DMS153 treated with DMSO at 0.1 percent for 48 hours (cell line): ENCODE data around the gene FUT7.
A peak's percentile ranks its signal among the peaks of the same experiment; 100 is the strongest.
"Not testable (repeated sequence)": the region's sequence is repeated elsewhere in the genome, so short reads cannot be mapped to it uniquely, and the experiment has no call there.

Source experiments
- DNase-seq: peaks from one replicate; lab custom pipeline; 2025; ENCODE audit not compliant: unreplicated experiment; lab: John Stamatoyannopoulos, UW

FUT7 gene

GRCh38 chr9:137066096-137066861 is 34.4 kb upstream of the FUT7 start:
- DNase-seq, result no peak

DNA sequence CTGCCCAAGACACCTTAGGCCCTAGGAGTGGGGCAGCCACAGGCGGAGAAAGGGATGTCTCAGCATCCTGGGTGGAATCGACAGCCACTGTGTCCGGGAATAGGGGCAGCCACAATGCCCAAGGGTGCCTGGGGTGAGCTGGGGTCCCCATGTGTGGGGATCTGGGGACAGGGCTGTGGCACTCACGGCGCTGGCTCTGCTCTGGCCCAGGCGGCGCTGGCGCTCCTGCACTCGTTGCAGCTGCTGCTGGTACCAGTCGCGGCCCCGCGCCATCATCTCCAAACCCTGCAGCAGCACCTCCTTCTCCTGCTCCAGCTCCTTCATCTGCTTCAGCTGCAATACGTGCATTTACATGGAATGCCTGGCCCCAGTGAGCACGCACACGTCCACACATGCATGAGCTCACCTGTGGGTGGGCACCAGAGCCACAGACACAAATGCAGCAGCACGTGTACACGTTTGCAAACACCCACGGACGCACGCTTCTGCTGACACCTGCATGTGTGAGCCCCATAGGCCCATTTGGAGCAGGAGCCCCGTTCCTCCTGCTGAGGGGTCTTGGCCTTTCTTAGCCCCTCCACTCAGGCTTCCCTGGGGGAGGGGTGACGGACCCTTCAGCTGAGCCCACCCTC is 33.6 kb upstream of the FUT7 start:
- no peak for DNase-seq

DNA sequence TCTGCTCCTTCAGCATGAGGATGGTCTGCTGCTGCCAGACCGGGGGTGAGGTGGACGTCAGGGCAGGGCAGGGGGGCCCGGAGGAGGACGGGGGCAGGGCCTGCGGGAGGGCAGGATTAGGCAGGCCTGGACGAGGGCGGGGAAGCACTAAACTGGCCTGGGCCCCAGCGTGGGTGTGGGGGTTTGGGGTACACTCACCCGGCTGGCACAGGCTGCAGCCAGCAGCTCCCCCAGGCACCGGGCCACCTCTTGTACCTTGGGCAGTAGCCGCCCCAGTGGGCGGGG is 32.9 kb upstream of the FUT7 start:
- DNase-seq, result no peak

- DNase-seq, result no peak
Measured at GRCh38 chr9:137064027-137064879, 32.4 kb upstream of the FUT7 start.

DNA sequence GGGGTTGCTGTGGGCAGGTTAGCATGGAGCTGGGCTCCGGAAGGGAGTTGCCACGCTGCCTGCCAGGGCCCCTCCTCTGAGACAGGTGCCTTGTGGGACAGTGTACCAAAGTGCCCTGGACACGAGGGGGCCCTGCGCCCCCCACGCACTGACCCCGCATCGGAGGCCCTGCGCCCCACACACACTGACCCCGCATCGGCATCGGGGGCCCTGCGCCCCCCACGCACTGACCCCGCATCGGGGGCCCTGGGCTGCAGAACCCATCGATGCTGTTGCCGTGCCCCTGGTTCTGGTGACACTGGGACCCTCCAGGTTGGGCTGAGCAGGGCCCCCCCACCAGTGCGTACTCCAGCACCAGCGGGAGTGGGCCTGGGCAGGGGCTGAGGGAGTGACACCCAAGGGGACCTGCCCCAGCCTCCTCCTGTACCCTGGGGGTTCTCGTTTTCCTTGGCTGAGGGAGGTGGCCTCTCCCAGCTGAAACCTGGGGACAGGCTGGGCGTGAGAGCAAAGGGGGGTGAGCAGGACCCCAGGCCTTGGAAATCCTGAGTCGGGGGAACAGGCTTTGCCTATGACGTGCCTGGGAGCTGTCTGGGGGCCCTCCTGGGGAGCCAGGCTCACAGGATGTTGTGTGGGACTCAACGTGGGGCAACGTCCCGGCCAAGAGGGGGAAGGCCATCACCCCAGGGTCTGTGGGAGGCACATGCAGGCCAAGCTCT is 31.6 kb upstream of the FUT7 start:
- DNase-seq, result no peak

GRCh38 chr9:137062798-137063197 is 30.9 kb upstream of the FUT7 start:
- DNase-seq, result not testable (repeated sequence)

DNA sequence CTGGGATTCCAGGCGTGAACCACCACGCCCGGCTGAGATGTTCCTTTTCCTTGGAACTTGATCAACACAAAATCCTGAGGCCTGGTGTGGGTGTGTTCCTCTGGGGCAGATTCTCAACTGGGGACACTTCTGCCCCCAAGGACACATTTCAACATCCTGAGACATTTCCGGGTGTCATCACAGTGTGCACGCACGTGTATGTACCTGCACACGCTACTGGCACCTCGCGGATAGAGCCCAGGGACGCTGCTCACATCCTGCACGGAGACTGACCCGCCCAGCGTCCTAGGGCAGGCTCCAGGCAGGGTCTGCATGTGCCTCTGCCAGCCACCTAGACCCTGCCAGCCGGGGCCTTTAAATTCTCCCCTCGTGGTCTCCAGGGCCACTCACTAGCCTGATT is 30.5 kb upstream of the FUT7 start:
- no peak for DNase-seq

- no peak for DNase-seq
Measured at GRCh38 chr9:137058521-137059234, 26.8 kb upstream of the FUT7 start.

DNA sequence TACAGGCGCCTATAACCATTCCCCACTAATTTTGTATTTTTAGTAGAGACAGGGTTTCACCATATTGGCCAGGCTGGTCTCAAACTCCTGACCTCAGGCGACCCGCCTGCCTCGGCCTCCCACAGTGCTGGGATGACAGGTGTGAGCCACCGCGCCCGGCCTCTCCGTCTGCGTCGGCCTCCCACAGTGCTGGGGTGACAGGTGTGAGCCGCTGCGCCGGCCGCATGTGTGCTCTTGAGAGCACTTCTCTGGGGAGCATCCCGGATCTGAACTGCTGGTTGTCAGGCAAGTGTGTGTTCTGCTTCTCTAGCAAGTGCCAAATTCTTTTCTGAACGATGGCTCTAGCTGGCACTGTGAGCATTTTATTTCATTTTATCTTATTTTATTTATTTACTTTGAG is 25.7 kb upstream of the FUT7 start:
- peak; percentile 31 for DNase-seq

DNA sequence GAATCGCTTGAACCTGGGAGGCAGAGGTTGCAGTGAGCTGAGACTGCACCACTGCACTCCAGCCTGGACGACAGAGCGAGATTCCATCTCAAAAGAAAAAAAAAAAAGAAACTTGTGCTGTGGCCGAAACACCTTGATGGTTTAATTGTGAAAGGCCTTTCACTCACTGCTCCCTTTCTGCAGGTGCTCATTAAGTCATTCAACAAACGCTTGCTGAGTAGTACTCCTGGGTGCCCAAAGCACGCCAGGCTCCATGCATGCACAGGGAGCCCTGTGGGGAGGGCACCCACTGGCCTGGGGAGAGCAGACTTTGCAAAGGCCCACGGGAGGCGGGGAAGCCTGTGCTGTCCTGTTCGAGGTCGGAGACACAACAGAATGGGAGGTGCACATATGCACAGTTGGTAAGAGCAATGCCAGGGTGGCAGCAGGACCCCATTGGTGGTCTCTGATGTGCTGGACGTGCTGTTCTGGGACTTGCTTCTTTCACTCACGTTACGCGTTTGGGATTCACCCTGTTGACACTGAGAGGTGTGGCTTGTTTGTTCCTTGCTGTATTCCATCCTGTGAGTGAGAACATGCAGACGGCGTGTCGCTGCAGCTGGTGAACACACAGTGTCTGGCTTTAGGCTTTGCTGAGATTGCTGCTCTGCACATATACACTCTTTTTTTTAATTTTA is 25.0 kb upstream of the FUT7 start:
- DNase-seq, result no peak

DNA sequence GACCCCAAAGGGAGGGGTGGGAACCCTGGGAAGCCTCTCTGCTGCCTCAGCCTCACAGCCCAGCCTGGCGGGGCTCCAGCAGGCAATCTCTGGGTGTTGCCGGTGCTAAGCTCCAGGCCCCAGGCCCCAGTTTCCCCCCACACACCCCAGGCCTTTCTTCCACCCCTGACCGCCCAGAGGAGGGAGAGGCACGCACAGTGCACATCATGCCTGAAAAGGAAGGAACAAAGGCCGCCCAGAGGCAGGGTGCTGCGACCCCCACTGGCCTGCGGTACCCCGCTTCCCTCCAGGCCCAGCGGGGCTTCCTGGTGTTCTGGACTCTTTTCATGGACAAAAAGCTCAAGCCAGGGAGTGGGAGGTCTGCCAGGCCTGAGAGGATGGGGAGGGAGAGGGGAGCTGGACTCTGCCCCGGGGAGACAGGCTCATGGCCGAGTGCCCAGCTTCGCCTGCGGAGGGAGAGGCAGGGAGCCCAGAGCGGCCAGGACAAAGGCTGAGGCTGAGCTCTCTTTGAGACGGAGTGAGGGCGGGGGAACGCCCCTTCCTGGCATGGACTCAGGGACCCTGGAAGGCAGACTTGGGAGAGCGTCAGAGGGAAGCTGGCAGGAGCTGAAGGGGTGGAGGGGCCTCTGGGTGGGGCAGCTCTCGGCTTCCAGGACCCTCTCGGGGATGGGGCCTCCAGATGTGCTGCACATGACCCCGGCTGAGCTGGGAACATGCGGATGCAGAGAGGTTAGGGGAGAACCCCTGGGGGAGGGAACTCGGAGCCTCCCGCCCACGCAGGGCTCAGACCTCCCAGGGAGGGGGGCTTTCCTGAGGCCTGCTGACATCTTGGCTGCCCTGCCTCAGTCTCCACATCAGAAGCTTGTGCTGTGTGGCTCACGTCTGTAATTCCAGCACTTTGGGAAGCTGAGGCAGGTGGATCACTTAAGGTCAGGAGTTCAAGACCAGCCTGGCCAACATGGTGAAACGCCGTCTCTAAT is 23.8 kb upstream of the FUT7 start:
- DNase-seq, result peak; percentile 53

DNA sequence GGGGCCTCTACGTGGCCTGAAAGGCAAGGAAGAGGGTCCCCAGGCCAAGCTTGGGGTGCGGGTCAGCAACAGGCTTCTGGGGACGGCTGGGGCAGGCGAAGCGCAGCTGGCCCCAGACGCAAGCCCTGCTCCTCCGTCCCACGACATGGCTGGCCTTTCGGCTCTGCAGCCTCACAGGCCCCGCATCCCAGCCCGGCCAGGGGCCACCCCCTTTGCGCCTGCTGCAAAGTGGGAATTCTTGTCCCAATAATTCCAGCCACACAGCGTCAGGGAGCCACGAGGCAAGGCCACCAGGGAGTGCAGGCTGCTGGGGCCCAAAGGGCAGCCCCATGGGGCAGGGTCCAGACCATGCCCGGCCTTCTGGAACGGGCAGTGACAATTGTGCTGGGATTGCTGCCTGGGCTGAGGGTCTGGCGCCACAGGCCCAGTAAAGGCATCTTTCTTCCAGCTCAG is 23.1 kb upstream of the FUT7 start:
- DNase-seq, result no peak

GRCh38 chr9:137053944-137054931 is 22.4 kb upstream of the FUT7 start, which contains the start of gene ENTPD2:
ENTPD2 (minus strand) TSS chr9:137054061; CDS start chr9:137053997, 64 bp downstream.
- peak; percentile 44 for DNase-seq

GRCh38 chr9:137052998-137053943 is 21.4 kb upstream of the FUT7 start:
- DNase-seq, result no peak

- no peak for DNase-seq
Measured at GRCh38 chr9:137052293-137052692, 20.4 kb upstream of the FUT7 start.

GRCh38 chr9:137051145-137051724 is 19.3 kb upstream of the FUT7 start:
- DNase-seq, result no peak
